ENCODE data around the gene MT1G. TPM values are rescaled to one million over a fixed set of nuclear protein-coding genes. Genes with fewer than 3 reads are reported as not detected.
A peak's percentile ranks its signal among the peaks of the same experiment; 100 is the strongest.
"Not testable (repeated sequence)": the region's sequence is repeated elsewhere in the genome, so short reads cannot be mapped to it uniquely, and the experiment has no call there.

The MT1G gene
- 91.5 TPM for polyA plus RNA-seq (2013, experiment 1 of 2)
- polyA plus RNA-seq (2013, experiment 2 of 2), result 176 TPM

GRCh38 chr16:56667581-56668571 is at the start of gene MT1G:
MT1G (minus strand) TSS chr16:56668065; CDS start chr16:56667993, 72 bp downstream.
- Histone ChIP-seq H3K27me3 (ENCODE audit: insufficient read depth, low read length) (peaks cover 100% of the 10 kb centered on the region), H3K27ac (ENCODE audit: low read depth, low read length) (no peak within 1 kb of the TSS), H3K36me3 (ENCODE audit: insufficient read depth, low read length) (no peaks in the 10 kb centered on the region), H3K4me1 (ENCODE audit: insufficient read depth, low read length) (peaks cover 7% of the 10 kb centered on the region), H3K9me3 (ENCODE audit: insufficient read depth, low read depth, low read length) (no peaks in the 10 kb centered on the region), H3K4me3 (ENCODE audit: low read length) (peak within 1 kb of the TSS; percentile 30), H3K9ac (ENCODE audit: low read depth, low read length) (no peak within 1 kb of the TSS)
- 18% methylated on average over 46 of the region's 46 CpGs for WGBS

GRCh38 chr16:56717532-56717931 is 49.7 kb upstream of the MT1G start:
- H3K9ac ChIP-seq (ENCODE audit: low read depth, low read length); H3K9me3 ChIP-seq (ENCODE audit: insufficient read depth, low read depth, low read length); H3K4me3 ChIP-seq (ENCODE audit: low read length); H3K36me3 ChIP-seq (ENCODE audit: insufficient read depth, low read length); H3K4me1 ChIP-seq (ENCODE audit: insufficient read depth, low read length); H3K27ac ChIP-seq (ENCODE audit: low read depth, low read length): not testable (repeated sequence)
- 87% methylated on average over 2 of the region's 2 CpGs for WGBS
- H3K27me3 ChIP-seq (ENCODE audit: insufficient read depth, low read length), result peaks cover 14% of the 10 kb centered on the region

GRCh38 chr16:56716761-56717160 is 48.9 kb upstream of the MT1G start:
- no peaks in the 10 kb centered on the region for H3K4me1 ChIP-seq (ENCODE audit: insufficient read depth, low read length)
- H3K4me3 ChIP-seq (ENCODE audit: low read length), result no peak overlapping the region
- H3K36me3 ChIP-seq (ENCODE audit: insufficient read depth, low read length), result no peaks in the 10 kb centered on the region
- H3K27me3 ChIP-seq (ENCODE audit: insufficient read depth, low read length), result peaks cover 7% of the 10 kb centered on the region
- H3K9ac ChIP-seq (ENCODE audit: low read depth, low read length), result no peak overlapping the region
- WGBS, result 98% methylated on average over 3 of the region's 3 CpGs
- H3K27ac ChIP-seq (ENCODE audit: low read depth, low read length), result no peak overlapping the region
- H3K9me3 ChIP-seq (ENCODE audit: insufficient read depth, low read depth, low read length), result no peaks in the 10 kb centered on the region

GRCh38 chr16:56715126-56715525 is 47.3 kb upstream of the MT1G start:
- no peaks in the 10 kb centered on the region for H3K4me1 ChIP-seq (ENCODE audit: insufficient read depth, low read length)
- WGBS, result 90% methylated on average over 4 of the region's 4 CpGs
- no peaks in the 10 kb centered on the region for H3K9me3 ChIP-seq (ENCODE audit: insufficient read depth, low read depth, low read length)
- H3K27me3 ChIP-seq (ENCODE audit: insufficient read depth, low read length), result peaks cover 7% of the 10 kb centered on the region; the same call in 1 of the 2 replicates
- H3K4me3 ChIP-seq (ENCODE audit: low read length), result no peak overlapping the region
- no peak overlapping the region for H3K27ac ChIP-seq (ENCODE audit: low read depth, low read length)
- H3K9ac ChIP-seq (ENCODE audit: low read depth, low read length), result no peak overlapping the region
- no peaks in the 10 kb centered on the region for H3K36me3 ChIP-seq (ENCODE audit: insufficient read depth, low read length)

- WGBS, result 100% methylated on average over 2 of the region's 2 CpGs
Observed at GRCh38 chr16:56713794-56714193, 45.9 kb upstream of the MT1G start.

GRCh38 chr16:56711862-56712261 is 44.0 kb upstream of the MT1G start:
- H3K27ac ChIP-seq (ENCODE audit: low read depth, low read length), result no peak overlapping the region
- WGBS, result 93% methylated on average over 1 of the region's 2 CpGs
- H3K36me3 ChIP-seq (ENCODE audit: insufficient read depth, low read length), result no peaks in the 10 kb centered on the region
- H3K4me3 ChIP-seq (ENCODE audit: low read length), result no peak overlapping the region
- no peaks in the 10 kb centered on the region for H3K4me1 ChIP-seq (ENCODE audit: insufficient read depth, low read length)
- H3K9me3 ChIP-seq (ENCODE audit: insufficient read depth, low read depth, low read length), result no peaks in the 10 kb centered on the region
- H3K9ac ChIP-seq (ENCODE audit: low read depth, low read length), result no peak overlapping the region
- H3K27me3 ChIP-seq (ENCODE audit: insufficient read depth, low read length), result peaks cover 5% of the 10 kb centered on the region; the same call in 1 of the 2 replicates

More at GRCh38 chr16:56713794-56714193, 45.9 kb upstream of the MT1G start:
- no peaks in the 10 kb centered on the region for H3K9me3 ChIP-seq (ENCODE audit: insufficient read depth, low read depth, low read length)
- H3K36me3 ChIP-seq (ENCODE audit: insufficient read depth, low read length), result no peaks in the 10 kb centered on the region
- H3K27ac ChIP-seq (ENCODE audit: low read depth, low read length), result no peak overlapping the region
- peaks cover 7% of the 10 kb centered on the region; the same call in 1 of the 2 replicates for H3K27me3 ChIP-seq (ENCODE audit: insufficient read depth, low read length)
- no peak overlapping the region for H3K4me3 ChIP-seq (ENCODE audit: low read length)
- no peak overlapping the region for H3K9ac ChIP-seq (ENCODE audit: low read depth, low read length)
- no peaks in the 10 kb centered on the region for H3K4me1 ChIP-seq (ENCODE audit: insufficient read depth, low read length)

GRCh38 chr16:56710181-56710737 is 42.4 kb upstream of the MT1G start:
- no peak overlapping the region for H3K27ac ChIP-seq (ENCODE audit: low read depth, low read length)

GRCh38 chr16:56709443-56710040 is 41.7 kb upstream of the MT1G start:
- H3K9me3 ChIP-seq (ENCODE audit: insufficient read depth, low read depth, low read length), result no peaks in the 10 kb centered on the region
- no peaks in the 10 kb centered on the region; the same call in 1 of the 2 replicates for H3K27me3 ChIP-seq (ENCODE audit: insufficient read depth, low read length)
- 81% methylated on average over 4 of the region's 4 CpGs for WGBS
- no peaks in the 10 kb centered on the region for H3K4me1 ChIP-seq (ENCODE audit: insufficient read depth, low read length)
- H3K9ac ChIP-seq (ENCODE audit: low read depth, low read length), result no peak overlapping the region
- no peak overlapping the region for H3K27ac ChIP-seq (ENCODE audit: low read depth, low read length)
- no peak overlapping the region for H3K4me3 ChIP-seq (ENCODE audit: low read length)
- H3K36me3 ChIP-seq (ENCODE audit: insufficient read depth, low read length), result no peaks in the 10 kb centered on the region

More at GRCh38 chr16:56710181-56710737, 42.4 kb upstream of the MT1G start:
- WGBS, result 89% methylated on average over 3 of the region's 3 CpGs
- no peaks in the 10 kb centered on the region for H3K9me3 ChIP-seq (ENCODE audit: insufficient read depth, low read depth, low read length)
- no peaks in the 10 kb centered on the region for H3K36me3 ChIP-seq (ENCODE audit: insufficient read depth, low read length)
- peaks cover 2% of the 10 kb centered on the region; the same call in 1 of the 2 replicates for H3K27me3 ChIP-seq (ENCODE audit: insufficient read depth, low read length)
- H3K9ac ChIP-seq (ENCODE audit: low read depth, low read length), result no peak overlapping the region
- no peak overlapping the region for H3K4me3 ChIP-seq (ENCODE audit: low read length)
- H3K4me1 ChIP-seq (ENCODE audit: insufficient read depth, low read length), result no peaks in the 10 kb centered on the region

GRCh38 chr16:56708525-56709442 is 40.9 kb upstream of the MT1G start:
- 84% methylated on average over 13 of the region's 13 CpGs for WGBS
- Histone ChIP-seq H3K27ac (ENCODE audit: low read depth, low read length) (no peak overlapping the region), H3K4me3 (ENCODE audit: low read length) (no peak overlapping the region), H3K27me3 (ENCODE audit: insufficient read depth, low read length) (no peaks in the 10 kb centered on the region; the same call in 1 of the 2 replicates), H3K9ac (ENCODE audit: low read depth, low read length) (no peak overlapping the region), H3K36me3 (ENCODE audit: insufficient read depth, low read length) (no peaks in the 10 kb centered on the region), H3K9me3 (ENCODE audit: insufficient read depth, low read depth, low read length) (no peaks in the 10 kb centered on the region), H3K4me1 (ENCODE audit: insufficient read depth, low read length) (no peaks in the 10 kb centered on the region)

- Histone ChIP-seq H3K4me1 (ENCODE audit: insufficient read depth, low read length) (peaks cover 6% of the 10 kb centered on the region; the same call in 1 of the 2 replicates), H3K36me3 (ENCODE audit: insufficient read depth, low read length) (no peaks in the 10 kb centered on the region), H3K4me3 (ENCODE audit: low read length) (no peak overlapping the region), H3K27ac (ENCODE audit: low read depth, low read length) (no peak overlapping the region), H3K9ac (ENCODE audit: low read depth, low read length) (no peak overlapping the region), H3K9me3 (ENCODE audit: insufficient read depth, low read depth, low read length) (no peaks in the 10 kb centered on the region), H3K27me3 (ENCODE audit: insufficient read depth, low read length) (no peaks in the 10 kb centered on the region)
- 93% methylated on average over 4 of the region's 5 CpGs for WGBS
Observed at GRCh38 chr16:56702836-56703235, 35.0 kb upstream of the MT1G start.
